K562 (cell line): ENCODE data around the gene MAST1. TPM values are rescaled to one million over a fixed set of nuclear protein-coding genes. Genes with fewer than 3 reads are reported as not detected.

Experiments
- CBX5 ChIP-seq: IDR thresholded peaks from 2 replicates; pipeline ENCODE4 v1.6.1; 2014; ENCODE audit warnings: low read depth, borderline replicate concordance
- DPF2 ChIP-seq: fragments of 450-650 bp; IDR thresholded peaks from 2 replicates; pipeline ENCODE4 v1.6.1; 2016
- E2F8 ChIP-seq: fragments of 450-650 bp; IDR thresholded peaks from 2 replicates; pipeline ENCODE4 v1.7.1; 2018; ENCODE audit warnings: mild to moderate bottlenecking, low read depth; ENCODE audit not compliant: partially characterized antibody
- FOXA3 ChIP-seq, 2 experiments: fragments of 450-650 bp in 1 of 2; sonication (generic) in 1 of 2; formaldehyde crosslinking; IDR thresholded peaks in 1 of 2; conservative IDR thresholded peaks in 1 of 2; 2 replicates each; pipeline versions ENCODE4 v1.4.0 to v1.8.0; 2020 to 2022; ENCODE audit warnings: mild to moderate bottlenecking in 2 of 2, missing genetic modification reagents in 1 of 2
- FOXK1 ChIP-seq: sonication (generic); formaldehyde crosslinking; IDR thresholded peaks from 2 replicates; pipeline ENCODE4 v1.8.0; 2022; ENCODE audit warnings: missing genetic modification reagents, mild to moderate bottlenecking, borderline replicate concordance
- HDAC3 ChIP-seq: fragments of 450-650 bp; IDR thresholded peaks from 2 replicates; pipeline ENCODE4 v1.6.1; 2018; ENCODE audit warnings: borderline replicate concordance, mild to moderate bottlenecking, moderate library complexity; ENCODE audit not compliant: partially characterized antibody
- HMGXB4 ChIP-seq: sonication (generic); formaldehyde crosslinking; IDR thresholded peaks from 2 replicates; pipeline ENCODE4 v1.8.1; 2023; ENCODE audit warnings: mild to moderate bottlenecking, missing genetic modification reagents
- HNRNPH1 ChIP-seq: fragments of 200-400 bp; formaldehyde crosslinking; optimal IDR thresholded peaks from 2 replicates; pipeline ENCODE3; 2017; ENCODE audit warnings: low read depth, mild to moderate bottlenecking, low read length, moderate library complexity
- HOXB6 ChIP-seq: fragments of 250-450 bp; sonication (Bioruptor Pico); IDR thresholded peaks from 2 replicates; pipeline ENCODE4 v1.5.1; 2022; ENCODE audit warnings: mild to moderate bottlenecking, borderline replicate concordance
- MAFF ChIP-seq: IDR thresholded peaks from 2 replicates; pipeline ENCODE4 v1.6.1; 2012; ENCODE audit warnings: low read length, improper control_type of control experiment
- NR2F6 ChIP-seq: fragments of 450-650 bp; formaldehyde crosslinking; IDR thresholded peaks from 2 replicates; pipeline ENCODE4 v1.4.0; 2020; ENCODE audit warnings: mild to moderate bottlenecking
- PHB2 ChIP-seq: fragments of 450-650 bp; IDR thresholded peaks from 2 replicates; pipeline ENCODE4 v1.6.1; 2017; ENCODE audit warnings: low read depth
- SMAD3 ChIP-seq: fragments of 450-650 bp; formaldehyde crosslinking; conservative IDR thresholded peaks from 2 replicates; pipeline ENCODE4 v1.4.0; 2020; ENCODE audit warnings: mild to moderate bottlenecking
- SRF ChIP-seq, 2 experiments: fragments of 250-450, 450-650 bp in 1 of 2; sonication (Bioruptor Pico) in 1 of 2; sonication (generic) in 1 of 2; formaldehyde crosslinking; IDR thresholded peaks; 2 replicates each; pipeline versions ENCODE4 v1.5.0 to v1.5.1; 2020 to 2022; ENCODE audit warnings: mild to moderate bottlenecking in 1 of 2, missing genetic modification reagents in 1 of 2
- SUPT5H ChIP-seq: fragments of 450-650 bp; IDR thresholded peaks from 2 replicates; pipeline ENCODE4 v1.6.1; 2016
- TSC22D4 ChIP-seq: fragments of 450-650 bp; IDR thresholded peaks from 2 replicates; pipeline ENCODE4 v1.6.1; 2016; ENCODE audit warnings: missing genetic modification characterization, missing biosample characterization, control low read depth
- ZBTB26 ChIP-seq: fragments of 450-650 bp; formaldehyde crosslinking; IDR thresholded peaks from 2 replicates; pipeline ENCODE4 v1.4.0; 2022; ENCODE audit warnings: missing genetic modification characterization
- ZFP1 ChIP-seq: fragments of 450-650 bp; formaldehyde crosslinking; IDR thresholded peaks from 2 replicates; pipeline ENCODE4 v1.4.0; 2020; ENCODE audit warnings: mild to moderate bottlenecking, mixed read lengths
- ZNF212 ChIP-seq: fragments of 450-650 bp; formaldehyde crosslinking; IDR thresholded peaks from 2 replicates; pipeline ENCODE4 v1.4.0; 2020; ENCODE audit warnings: mild to moderate bottlenecking
- ZNF23 ChIP-seq: fragments of 250-450 bp; sonication (Bioruptor Pico); IDR thresholded peaks from 2 replicates; pipeline ENCODE4 v1.4.0; 2020; ENCODE audit warnings: mild to moderate bottlenecking
- ZNF436 ChIP-seq: fragments of 250-450, 450-650 bp; sonication (Bioruptor Pico); formaldehyde crosslinking; IDR thresholded peaks from 2 replicates; pipeline ENCODE4 v1.7.0; 2020; ENCODE audit warnings: mild to moderate bottlenecking
- polyA plus RNA-seq, 8 experiments: library from polyadenylated mRNA; depleted of rRNA in 4 of 8; stranded (reverse) in 5 of 8; unstranded in 3 of 8; fragments of >200 nt; fragmentation: Nextera tagmentation in 2 of 8; fragmentation: Illumina TruSeq in 1 of 8; extraction: Ambion mirVana in 2 of 8; extraction: Trizol in 1 of 8; gene quantifications; 2 replicates each; pipeline versions ENCODE4 v1.2.1 to v1.2.3, GENCODE V29; 2011 to 2014; ENCODE audit warnings: inconsistent platforms in 1 of 8, missing spikeins in 1 of 8
- total RNA-seq, 7 experiments: library from RNA; depleted of rRNA in 6 of 7; stranded (reverse); fragments of >200 nt in 6 of 7; fragmentation: Illumina TruSeq in 2 of 7; extraction: Trizol in 2 of 7; gene quantifications; 2 replicates each; pipeline versions ENCODE4 v1.2.1 to v1.2.3, GENCODE V29; 2011 to 2021; ENCODE audit warnings: low replicate concordance in 1 of 7

Gene MAST1
- total and polyA plus RNA-seq, 9 of the 15 experiments (the other 6 are each of a cell fraction or from before 2014, with no cell fraction given): 0.48 to 10.3 (median 3.9) TPM

- no peak for TF ChIP-seq ZBTB26 (CRISPR knock-in tag)
- no peak for TF ChIP-seq SMAD3 (CRISPR knock-in tag)
- no peak for TF ChIP-seq HDAC3
- no peak for TF ChIP-seq FOXA3 (CRISPR knock-in tag; conservative IDR thresholded peaks at IDR 0.05 in 1 of 2, IDR thresholded peaks at IDR 0.05 in 1 of 2)
- peak in 1 of 2 experiments; percentile 35; a peak in 1 of 4 replicates for TF ChIP-seq SRF (CRISPR knock-in tag; IDR thresholded peaks at IDR 0.05)
- TF ChIP-seq TSC22D4: no peak
- peak; percentile 95 for TF ChIP-seq SUPT5H
- 0 out of 2 replicates have a peak, but pooled peaks have one; percentile 33 for TF ChIP-seq CBX5
- peak; percentile 13; the same call in 1 of the 2 replicates for TF ChIP-seq MAFF
- no peak for TF ChIP-seq E2F8
- peak; percentile 58 for TF ChIP-seq HMGXB4 (CRISPR knock-in tag)
- no peak for TF ChIP-seq NR2F6
- no peak for TF ChIP-seq HOXB6
- TF ChIP-seq ZNF212 (CRISPR knock-in tag): no peak
- TF ChIP-seq ZNF23: no peak
- TF ChIP-seq ZFP1 (CRISPR knock-in tag): no peak
- no peak for TF ChIP-seq PHB2
- TF ChIP-seq HNRNPH1: no peak
- TF ChIP-seq FOXK1 (CRISPR knock-in tag): peak; percentile 92; the same call in 1 of the 2 replicates
- peak; percentile 48; the same call in 1 of the 2 replicates for TF ChIP-seq DPF2
- no peak for TF ChIP-seq ZNF436
Observed at GRCh38 chr19:12801466-12802266, 36.6 kb upstream of the MAST1 start, which contains the start of the genes PRDX2 and THSD8 (continued).
